Nucleus accumbens (tissue), 56 donors: ENCODE data around the gene C2CD2.

Source experiments
- DNase-seq, 56 donors: peaks; one replicate each; lab custom pipeline; 2025; lab: John Stamatoyannopoulos, UW

C2CD2 gene

DNA sequence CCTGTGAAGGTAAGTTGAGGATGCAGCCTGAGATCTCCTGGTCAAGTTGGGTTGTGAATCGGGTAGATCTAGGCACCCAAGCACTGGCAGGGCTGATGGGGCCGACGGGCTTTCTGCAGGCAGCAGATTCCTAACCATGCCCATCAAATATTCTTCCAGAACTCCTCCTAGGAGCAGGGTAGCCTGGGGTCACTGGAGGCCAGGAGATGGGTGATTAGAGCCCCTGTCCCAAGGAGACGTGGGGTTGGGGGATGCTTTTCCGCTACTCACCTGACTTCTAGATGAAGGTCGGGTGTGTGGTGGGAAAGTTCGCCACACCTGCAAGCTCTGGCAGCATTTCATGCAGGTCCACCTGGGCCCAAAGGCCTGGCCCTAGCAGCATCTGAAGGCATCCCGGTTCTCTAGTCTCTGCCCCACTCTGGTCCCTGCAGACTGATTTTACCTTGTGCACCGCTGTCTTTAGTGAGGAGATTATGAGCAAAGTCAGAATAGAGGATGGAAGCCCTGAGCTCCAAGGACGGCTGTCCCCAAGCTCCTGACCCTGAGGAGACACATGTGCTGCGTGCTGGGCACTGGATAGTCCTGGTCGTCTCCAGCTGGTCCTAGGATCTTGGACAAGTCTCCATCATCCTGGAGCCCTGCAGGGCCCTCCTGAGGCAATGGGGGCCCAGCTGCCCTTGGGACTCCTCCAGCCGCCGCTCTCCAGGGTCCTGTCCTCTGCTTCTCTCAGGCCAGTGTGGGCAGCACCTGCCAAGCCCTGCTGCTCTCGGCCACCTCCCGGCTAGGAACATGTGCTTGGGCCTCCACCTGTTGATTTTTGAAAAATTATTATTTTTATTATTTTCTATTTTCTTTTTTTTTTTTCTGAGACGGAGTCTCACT is 21.8 kb upstream of the C2CD2 start:
- DNase-seq, result no peak

DNA sequence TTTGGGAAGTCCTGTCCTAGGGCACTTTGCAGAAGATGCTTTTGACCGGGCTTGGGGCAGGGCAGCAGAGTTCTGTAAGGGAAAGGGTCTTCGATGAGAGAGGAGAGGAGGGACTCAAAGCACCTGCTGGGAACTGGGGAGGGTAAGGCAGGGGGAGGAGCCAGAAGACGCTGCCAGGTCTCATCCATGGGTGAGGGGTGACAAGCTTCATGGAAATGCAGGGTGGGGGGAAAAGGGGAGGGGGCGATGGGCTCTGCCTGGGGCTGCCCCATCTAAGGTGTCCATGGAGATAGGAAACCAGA is 20.9 kb upstream of the C2CD2 start:
- DNase-seq, result no peak

- DNase-seq, result no peak
Measured at GRCh38 chr21:41973861-41974751, 20.3 kb upstream of the C2CD2 start.

DNA sequence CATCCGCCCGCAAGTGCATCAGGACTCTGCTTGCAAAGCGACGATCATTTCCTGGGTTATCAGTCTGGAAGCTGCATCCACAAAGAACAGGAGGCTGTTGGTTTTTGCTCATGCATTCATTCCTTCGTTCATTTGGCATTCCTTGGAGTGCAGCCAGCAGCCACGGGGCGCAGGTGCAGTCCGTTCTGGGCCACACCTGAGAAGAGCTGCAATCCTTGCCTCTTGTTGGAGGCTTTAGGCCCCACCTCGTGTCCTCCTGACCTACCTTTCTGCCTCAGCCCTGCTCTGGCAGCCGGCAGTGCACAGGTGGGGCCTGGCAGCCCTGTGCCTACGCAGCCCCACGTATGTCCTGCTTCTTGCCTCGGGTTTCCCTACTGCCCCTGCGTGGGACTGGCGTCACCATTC is 19.6 kb upstream of the C2CD2 start:
- DNase-seq, result no peak

- no peak for DNase-seq
Measured at GRCh38 chr21:41972511-41973205, 18.8 kb upstream of the C2CD2 start.

- DNase-seq, result no peak
Measured at GRCh38 chr21:41971891-41972290, 18.1 kb upstream of the C2CD2 start.

DNA sequence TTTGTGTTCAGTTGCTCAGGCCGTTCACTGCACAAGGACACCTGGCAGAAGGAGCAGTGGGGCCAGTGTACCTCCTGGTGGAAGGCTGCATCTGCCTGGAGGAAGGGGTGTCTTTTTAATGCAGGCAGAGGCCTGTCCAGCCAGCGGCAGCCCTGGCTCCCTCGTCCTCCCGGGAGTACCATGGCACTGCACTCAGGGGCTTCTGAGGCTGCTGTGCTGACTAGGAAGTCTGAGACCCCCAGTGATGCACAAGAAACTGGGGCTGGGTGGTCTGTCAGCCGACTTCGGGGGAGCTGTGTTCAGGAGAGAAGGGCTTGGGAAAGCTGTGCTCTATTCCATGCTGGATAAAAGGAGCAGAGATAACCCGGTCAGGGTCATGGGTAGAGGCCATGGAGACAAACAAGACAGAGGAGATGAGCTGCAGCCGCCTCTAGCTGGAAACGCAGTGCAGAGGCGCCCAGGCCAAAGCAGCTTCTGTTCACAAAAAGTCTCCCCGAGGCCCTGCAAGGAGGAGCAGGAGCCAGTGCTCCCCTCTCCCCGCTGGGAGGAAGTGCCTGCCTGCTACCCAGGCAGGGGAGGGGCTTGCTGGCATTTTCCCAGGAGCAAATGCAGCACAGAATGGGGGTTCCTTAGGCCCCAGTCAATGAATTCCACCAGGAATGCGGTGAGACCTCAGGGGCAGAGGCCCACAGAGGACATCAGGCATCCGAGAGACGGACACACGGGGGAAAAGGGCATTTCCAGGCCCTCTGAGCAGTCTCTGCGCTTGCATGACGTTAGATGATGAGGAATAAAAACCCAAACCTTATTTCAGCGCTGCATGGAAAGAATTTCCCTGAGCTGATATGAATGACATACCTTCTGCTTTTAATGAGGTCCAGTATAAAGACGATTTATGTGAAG is 17.2 kb upstream of the C2CD2 start:
- no peak for DNase-seq

GRCh38 chr21:41970106-41970391 is 16.2 kb upstream of the C2CD2 start:
- no peak for DNase-seq

DNA sequence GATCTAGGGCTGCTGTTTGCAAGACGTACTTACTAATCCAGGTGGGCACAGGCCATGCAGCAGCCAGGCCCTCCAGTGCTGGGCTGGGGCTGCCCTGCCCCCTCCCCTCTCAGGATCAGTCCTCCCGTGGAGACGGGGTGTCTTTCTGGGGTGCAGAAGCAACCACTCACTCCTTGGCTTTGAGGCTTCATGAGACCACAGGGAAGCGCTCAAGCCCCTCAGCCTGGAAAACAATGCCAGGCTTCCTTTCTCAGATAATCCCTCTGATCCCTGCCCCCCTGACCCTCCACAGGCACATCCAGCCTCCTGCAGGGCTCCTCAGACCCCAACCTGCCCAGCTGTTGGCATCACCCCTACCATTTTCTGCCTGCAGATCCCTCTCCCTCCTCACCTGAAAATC is 13.9 kb upstream of the C2CD2 start:
- DNase-seq, result no peak

DNA sequence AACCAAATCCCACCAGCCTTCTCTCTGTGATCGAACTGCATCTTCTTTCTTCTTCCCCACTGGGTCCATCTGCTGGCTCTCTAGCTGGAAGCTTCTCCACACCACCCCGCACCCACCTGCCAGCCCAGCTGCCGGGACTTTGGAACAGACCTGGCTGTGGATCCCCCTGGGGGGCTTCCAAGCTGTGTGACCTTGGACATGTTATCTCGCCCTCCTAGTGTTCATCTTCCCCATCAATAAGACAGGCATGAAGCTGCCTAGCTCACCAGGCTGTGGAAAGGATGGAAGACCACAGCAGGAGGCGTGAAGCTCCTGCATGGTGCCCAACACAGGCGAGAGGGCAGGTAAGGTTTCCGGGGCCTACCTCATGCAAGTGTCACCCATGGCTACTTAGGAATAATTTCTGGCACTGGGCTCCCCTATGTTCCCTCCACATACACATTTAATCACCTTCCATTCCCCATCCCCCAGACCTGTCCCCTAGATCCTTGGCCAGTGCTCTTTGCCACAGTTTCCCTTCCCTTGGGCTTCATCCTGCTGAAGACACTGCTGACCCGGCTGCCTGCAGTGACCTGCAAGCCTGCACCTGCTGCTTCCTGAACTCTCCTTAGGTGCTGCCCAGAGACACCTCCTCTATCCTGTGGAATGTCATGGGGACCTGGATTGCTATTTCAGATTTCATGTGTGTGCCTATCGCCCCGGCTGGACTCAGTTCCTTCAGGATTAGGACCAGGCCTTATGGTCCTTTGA is 13.2 kb upstream of the C2CD2 start:
- no peak for DNase-seq

DNA sequence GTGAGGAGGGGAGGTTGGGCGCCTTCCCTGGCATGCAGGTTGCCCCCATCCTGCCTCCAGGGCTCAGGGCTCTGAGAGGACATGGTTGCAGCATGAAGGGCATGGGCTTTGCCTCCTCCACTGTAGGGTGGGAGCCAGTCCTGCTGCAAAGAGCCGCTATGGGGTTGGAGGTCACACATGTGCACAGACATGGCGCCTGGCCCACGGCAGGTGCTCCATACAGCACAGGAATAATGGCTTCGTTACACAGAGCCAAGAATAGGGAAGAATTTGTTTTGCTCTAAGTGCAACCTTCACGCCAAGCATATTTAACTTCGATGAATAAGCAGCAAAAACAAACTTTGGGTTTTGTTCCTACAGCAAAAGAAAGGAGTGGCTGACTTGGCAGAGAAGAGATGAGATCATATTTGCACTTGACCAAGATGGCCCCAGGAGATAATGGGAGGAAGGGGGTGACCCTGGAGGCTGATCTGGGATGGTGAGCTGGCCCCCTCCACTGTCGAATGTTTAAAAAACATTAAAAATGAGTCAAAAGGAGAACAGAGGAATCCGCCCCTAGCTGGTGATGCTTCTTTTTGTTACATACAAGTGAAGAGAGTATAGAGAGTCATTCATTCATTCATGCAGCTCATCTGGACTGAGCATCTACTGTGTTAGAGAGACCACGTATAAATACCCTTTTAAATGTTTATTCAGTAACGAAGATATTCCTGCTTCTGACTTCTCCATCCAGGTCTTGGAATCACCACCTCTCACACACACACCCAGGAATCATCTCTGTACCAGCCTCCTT is 12.4 kb upstream of the C2CD2 start:
- no peak for DNase-seq

DNA sequence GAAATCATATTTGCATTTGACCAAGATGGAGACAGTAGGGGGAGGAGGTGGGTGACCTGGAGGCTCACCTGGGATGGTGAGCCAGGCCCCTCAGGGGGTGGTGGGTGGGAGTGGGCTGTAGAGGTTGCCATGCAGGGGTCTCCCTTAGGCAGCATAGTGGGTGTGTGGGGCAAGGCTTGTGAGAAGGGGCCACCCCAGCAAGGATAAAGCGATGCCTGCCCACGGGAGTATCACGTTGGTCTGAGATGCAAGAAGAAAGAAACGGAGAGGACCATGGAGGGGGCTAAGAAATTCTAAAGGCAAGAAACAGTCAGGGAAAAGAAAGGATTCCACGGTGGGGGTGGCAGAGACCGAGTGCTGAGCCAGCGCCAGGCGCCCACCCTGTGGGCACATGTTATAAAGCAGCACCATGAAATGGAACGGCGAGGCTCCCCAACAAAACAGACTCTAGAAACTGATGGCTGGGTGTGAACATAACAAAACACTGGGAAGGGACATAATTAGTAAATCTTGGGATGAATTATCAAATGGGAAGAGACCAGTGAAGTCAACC is 11.7 kb upstream of the C2CD2 start:
- DNase-seq, result no peak

GRCh38 chr21:41965045-41965444 is 11.2 kb upstream of the C2CD2 start:
- DNase-seq, result no peak

DNA sequence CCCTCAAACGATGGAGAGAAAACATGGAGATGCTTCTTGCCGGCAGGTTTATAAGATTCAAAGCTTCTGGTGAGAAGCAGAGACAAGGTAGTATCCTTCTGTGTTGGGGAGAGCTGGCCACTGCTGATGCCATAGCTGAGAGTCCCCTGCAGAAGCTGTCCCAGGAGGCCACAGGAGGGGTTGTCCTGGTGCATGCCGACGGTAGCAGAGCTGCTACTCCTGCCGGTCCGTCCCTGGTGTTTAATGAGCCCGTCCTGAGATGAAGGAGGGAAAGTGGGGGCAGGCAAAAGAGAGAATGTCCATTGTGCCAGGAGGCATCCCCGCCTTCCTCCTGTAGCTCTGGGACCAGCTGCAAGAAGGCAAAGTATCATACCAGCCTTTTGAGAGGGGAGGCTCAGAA is 10.4 kb upstream of the C2CD2 start:
- no peak for DNase-seq

- DNase-seq, result no peak
Measured at GRCh38 chr21:41962425-41962966, 8.7 kb upstream of the C2CD2 start.

DNA sequence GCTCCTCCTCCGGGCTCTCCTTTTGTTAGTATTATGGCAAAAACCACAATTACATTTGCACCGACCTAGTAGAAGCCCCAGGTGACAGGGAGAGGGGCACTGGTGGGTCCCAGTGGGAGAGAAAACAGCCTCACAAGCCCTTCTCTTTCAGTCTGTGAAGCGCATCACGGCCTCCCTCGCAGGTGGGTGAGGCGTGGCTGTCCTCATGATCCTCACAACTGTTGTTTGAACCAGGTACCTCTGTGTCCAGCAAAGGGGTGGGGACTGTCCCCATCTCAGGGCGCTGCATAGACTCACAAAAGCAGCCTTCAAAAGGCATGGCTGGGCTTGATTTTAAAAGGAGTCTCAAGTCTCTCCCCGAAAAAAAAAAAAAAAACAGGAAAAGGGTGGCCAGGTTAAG is 7.9 kb upstream of the C2CD2 start:
- no peak for DNase-seq

- no peak for DNase-seq
Measured at GRCh38 chr21:41961282-41961701, 7.5 kb upstream of the C2CD2 start.

- no peak for DNase-seq
Measured at GRCh38 chr21:41960386-41960785, 6.6 kb upstream of the C2CD2 start.
